Upper lobe of right lung (tissue), 1 donor: ENCODE results near the gene ANKRD40CL. TPM values are rescaled to one million over a fixed set of nuclear protein-coding genes. Genes with fewer than 3 reads are reported as not detected.

Experiments
- ATAC-seq: fragments of 200-7000 bp; cut with Tn5 transposase; one replicate; pipeline ENCODE4 v1.9.1; 2020; ENCODE audit warnings: mild to moderate bottlenecking, moderate library complexity
- DNase-seq: peaks from one replicate; pipeline ENCODE4 v3.0.0-alpha.2; 2020
- H3K27ac ChIP-seq: fragments of 200-600 bp; one replicate; pipeline ENCODE4 v1.8.0; 2022
- H3K27me3 ChIP-seq: fragments of 200-600 bp; one replicate; pipeline ENCODE4 v1.8.0; 2022; ENCODE audit warnings: mild to moderate bottlenecking
- H3K36me3 ChIP-seq: fragments of 200-600 bp; one replicate; pipeline ENCODE4 v1.8.0; 2022
- H3K4me1 ChIP-seq: fragments of 200-600 bp; one replicate; pipeline ENCODE4 v1.8.0; 2022
- H3K4me3 ChIP-seq: fragments of 200-600 bp; one replicate; pipeline ENCODE4 v1.8.0; 2022; ENCODE audit warnings: mild to moderate bottlenecking
- H3K9me3 ChIP-seq: fragments of 200-600 bp; one replicate; pipeline ENCODE4 v1.8.0; 2022
- intact Hi-C: fragments of 100-400 bp; cut with DNase I; formaldehyde crosslinking; loops from one replicate; pipeline ENCODE4 v1.11.0; 2022
- total RNA-seq: library from RNA; stranded (reverse); fragmentation: NEBNext Ultra II Directional; extraction: Animal tissue kit (Norgen Biotek cat#: 25700); gene quantifications from one replicate; pipeline ENCODE4 v1.2.1, GENCODE V29; 2021
- TF ChIP-seq, protein P1 (sequence below): fragments of 200-600 bp; IDR thresholded peaks from one replicate; pipeline ENCODE4 v1.8.0; 2022; ENCODE audit warnings: antibody characterized with exemption
- donor health status: DM: no; HTN: yes; CAD: no; lungs with severe emphysema.

The ANKRD40CL gene
- total RNA-seq, 1 donor from 2014 or later = not detected

- Histone ChIP-seq H3K27me3 (no peaks in the 10 kb centered on the region), H3K36me3 (no peaks in the 10 kb centered on the region), H3K27ac (no peak overlapping the region), H3K4me3 (no peak overlapping the region), H3K4me1 (peaks cover 18% of the 10 kb centered on the region), H3K9me3 (no peaks in the 10 kb centered on the region)
- ATAC-seq (no peak), DNase-seq (no peak)
- TF ChIP-seq, protein P1, sequence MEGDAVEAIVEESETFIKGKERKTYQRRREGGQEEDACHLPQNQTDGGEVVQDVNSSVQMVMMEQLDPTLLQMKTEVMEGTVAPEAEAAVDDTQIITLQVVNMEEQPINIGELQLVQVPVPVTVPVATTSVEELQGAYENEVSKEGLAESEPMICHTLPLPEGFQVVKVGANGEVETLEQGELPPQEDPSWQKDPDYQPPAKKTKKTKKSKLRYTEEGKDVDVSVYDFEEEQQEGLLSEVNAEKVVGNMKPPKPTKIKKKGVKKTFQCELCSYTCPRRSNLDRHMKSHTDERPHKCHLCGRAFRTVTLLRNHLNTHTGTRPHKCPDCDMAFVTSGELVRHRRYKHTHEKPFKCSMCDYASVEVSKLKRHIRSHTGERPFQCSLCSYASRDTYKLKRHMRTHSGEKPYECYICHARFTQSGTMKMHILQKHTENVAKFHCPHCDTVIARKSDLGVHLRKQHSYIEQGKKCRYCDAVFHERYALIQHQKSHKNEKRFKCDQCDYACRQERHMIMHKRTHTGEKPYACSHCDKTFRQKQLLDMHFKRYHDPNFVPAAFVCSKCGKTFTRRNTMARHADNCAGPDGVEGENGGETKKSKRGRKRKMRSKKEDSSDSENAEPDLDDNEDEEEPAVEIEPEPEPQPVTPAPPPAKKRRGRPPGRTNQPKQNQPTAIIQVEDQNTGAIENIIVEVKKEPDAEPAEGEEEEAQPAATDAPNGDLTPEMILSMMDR = no peak
- intact Hi-C loops = no loop called here
Measured at GRCh38 chr17:50764734-50765149, 2.6 kb downstream of the ANKRD40CL start.

- no peaks in the 10 kb centered on the region for H3K36me3 ChIP-seq
- TF ChIP-seq, protein P1 = no peak
- no peak for ATAC-seq
- intact Hi-C loops = no loop called here
- no peaks in the 10 kb centered on the region for H3K9me3 ChIP-seq
- no peaks in the 10 kb centered on the region for H3K27me3 ChIP-seq
- DNase-seq = no peak
- no peak overlapping the region for H3K4me3 ChIP-seq
- H3K4me1 ChIP-seq = peaks cover 18% of the 10 kb centered on the region
- H3K27ac ChIP-seq = no peak overlapping the region
Measured at GRCh38 chr17:50763716-50764475, 3.4 kb downstream of the ANKRD40CL start.

GRCh38 chr17:50762177-50762576 lies 5.1 kb downstream of the ANKRD40CL start:
- Histone ChIP-seq H3K36me3 (no peaks in the 10 kb centered on the region), H3K9me3 (no peaks in the 10 kb centered on the region), H3K4me1 (peaks cover 18% of the 10 kb centered on the region), H3K27me3 (no peaks in the 10 kb centered on the region), H3K4me3 (no peak overlapping the region), H3K27ac (no peak overlapping the region)
- DNase-seq = no peak
- TF ChIP-seq, protein P1 = no peak
- ATAC-seq = no peak
- intact Hi-C loops = no loop called here

- Histone ChIP-seq H3K36me3 (peaks cover 22% of the 10 kb centered on the region), H3K27ac (no peak overlapping the region), H3K4me3 (no peak overlapping the region), H3K4me1 (peaks cover 7% of the 10 kb centered on the region), H3K27me3 (no peaks in the 10 kb centered on the region), H3K9me3 (no peaks in the 10 kb centered on the region)
- intact Hi-C loops = no loop called here
- DNase-seq (no peak), ATAC-seq (no peak)
- TF ChIP-seq, protein P1 = no peak
Measured at GRCh38 chr17:50758989-50759544, 8.3 kb downstream of the ANKRD40CL start.

DNA sequence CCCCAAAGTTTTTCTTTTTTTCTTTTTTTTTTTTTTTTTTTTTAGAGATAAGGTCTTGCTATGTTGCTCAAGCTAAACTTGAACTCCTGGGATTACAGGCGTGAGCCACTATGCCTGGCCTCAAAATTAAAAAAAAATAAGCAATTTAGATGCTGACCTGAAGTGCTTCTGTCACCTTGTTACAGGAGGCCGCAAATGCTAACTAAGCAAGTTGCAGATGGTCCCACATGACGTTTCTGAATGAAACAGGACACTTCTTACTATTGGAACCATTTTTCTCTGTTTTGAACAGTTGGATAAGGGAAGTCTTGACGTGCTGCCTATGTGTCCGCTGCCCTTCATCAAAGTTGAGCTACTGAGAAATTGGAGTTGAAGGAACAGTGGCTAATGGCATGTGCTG lies 8.8 kb downstream of the ANKRD40CL start:
- intact Hi-C loops = no loop called here
- Histone ChIP-seq H3K36me3 (peaks cover 27% of the 10 kb centered on the region), H3K9me3 (no peaks in the 10 kb centered on the region), H3K27me3 (no peaks in the 10 kb centered on the region), H3K27ac (no peak overlapping the region), H3K4me1 (peaks cover 3% of the 10 kb centered on the region), H3K4me3 (no peak overlapping the region)
- DNase-seq (no peak), ATAC-seq (no peak)
- TF ChIP-seq, protein P1 = no peak
